C4-2B (cell line): ENCODE data around the gene PPTC7.
"Not testable (repeated sequence)": the region's sequence is repeated elsewhere in the genome, so short reads cannot be mapped to it uniquely, and the experiment has no call there.

Experiments used
- ZFX ChIP-seq: fragments of 450-650 bp; IDR thresholded peaks from 2 replicates; pipeline ENCODE4 v1.6.1; 2017
- TF ChIP-seq, protein P1 (sequence below): fragments of 450-650 bp; conservative IDR thresholded peaks from 2 replicates; pipeline ENCODE4 v1.5.1; 2017; ENCODE audit warnings: mild to moderate bottlenecking

DNA sequence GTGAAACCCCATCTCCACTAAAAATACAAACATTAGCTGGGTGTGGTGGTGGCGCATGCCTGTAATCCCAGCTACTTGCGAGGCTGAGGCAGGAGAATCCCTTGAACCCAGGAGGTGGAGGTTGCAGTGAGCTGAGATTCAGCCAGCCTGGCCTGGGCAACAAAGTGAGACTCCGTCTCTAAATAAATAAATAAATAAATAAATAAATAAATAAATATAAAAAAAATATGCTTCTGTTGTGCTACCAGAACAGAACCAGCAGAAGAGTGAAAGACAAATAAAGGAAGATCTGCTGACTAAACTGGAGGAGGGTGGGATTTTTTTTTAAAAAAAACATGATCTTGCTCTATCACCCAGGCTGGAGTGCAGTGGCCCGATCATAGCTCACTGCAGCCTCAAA, 9.8 kb upstream of the PPTC7 start:
- TF ChIP-seq, protein P1, sequence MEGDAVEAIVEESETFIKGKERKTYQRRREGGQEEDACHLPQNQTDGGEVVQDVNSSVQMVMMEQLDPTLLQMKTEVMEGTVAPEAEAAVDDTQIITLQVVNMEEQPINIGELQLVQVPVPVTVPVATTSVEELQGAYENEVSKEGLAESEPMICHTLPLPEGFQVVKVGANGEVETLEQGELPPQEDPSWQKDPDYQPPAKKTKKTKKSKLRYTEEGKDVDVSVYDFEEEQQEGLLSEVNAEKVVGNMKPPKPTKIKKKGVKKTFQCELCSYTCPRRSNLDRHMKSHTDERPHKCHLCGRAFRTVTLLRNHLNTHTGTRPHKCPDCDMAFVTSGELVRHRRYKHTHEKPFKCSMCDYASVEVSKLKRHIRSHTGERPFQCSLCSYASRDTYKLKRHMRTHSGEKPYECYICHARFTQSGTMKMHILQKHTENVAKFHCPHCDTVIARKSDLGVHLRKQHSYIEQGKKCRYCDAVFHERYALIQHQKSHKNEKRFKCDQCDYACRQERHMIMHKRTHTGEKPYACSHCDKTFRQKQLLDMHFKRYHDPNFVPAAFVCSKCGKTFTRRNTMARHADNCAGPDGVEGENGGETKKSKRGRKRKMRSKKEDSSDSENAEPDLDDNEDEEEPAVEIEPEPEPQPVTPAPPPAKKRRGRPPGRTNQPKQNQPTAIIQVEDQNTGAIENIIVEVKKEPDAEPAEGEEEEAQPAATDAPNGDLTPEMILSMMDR = not testable (repeated sequence)
- TF ChIP-seq ZFX = not testable (repeated sequence)
